ENCODE measurements around the gene TNFRSF1A.

DNA sequence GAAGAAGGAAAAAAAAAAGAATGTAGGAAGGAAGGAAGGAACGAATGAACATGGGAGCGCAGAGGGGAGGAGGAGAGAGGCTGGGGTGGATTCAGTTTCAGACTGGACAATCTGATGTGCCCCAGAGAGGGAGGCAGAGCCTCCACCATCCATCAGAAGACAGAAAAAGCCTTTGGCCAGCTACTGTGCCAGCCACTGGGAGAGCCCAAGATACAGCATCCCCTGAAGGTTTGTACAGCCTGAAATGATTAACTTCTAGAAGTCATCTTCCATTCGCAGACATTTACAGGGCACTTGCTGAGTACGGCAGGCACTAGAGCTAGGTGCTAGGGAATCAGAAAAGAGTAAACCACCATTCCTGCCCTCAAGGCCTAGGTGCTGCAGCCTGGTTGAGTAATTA lies 22.4 kb downstream of the TNFRSF1A start:
- TF ChIP-seq, protein P1, sequence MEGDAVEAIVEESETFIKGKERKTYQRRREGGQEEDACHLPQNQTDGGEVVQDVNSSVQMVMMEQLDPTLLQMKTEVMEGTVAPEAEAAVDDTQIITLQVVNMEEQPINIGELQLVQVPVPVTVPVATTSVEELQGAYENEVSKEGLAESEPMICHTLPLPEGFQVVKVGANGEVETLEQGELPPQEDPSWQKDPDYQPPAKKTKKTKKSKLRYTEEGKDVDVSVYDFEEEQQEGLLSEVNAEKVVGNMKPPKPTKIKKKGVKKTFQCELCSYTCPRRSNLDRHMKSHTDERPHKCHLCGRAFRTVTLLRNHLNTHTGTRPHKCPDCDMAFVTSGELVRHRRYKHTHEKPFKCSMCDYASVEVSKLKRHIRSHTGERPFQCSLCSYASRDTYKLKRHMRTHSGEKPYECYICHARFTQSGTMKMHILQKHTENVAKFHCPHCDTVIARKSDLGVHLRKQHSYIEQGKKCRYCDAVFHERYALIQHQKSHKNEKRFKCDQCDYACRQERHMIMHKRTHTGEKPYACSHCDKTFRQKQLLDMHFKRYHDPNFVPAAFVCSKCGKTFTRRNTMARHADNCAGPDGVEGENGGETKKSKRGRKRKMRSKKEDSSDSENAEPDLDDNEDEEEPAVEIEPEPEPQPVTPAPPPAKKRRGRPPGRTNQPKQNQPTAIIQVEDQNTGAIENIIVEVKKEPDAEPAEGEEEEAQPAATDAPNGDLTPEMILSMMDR (IDR thresholded peaks at IDR 0.05; ENCODE audit: low read depth, low read length, poor library complexity, severe bottlenecking): no peak
- no peak for TF ChIP-seq EZH2phosphoT487 (IDR thresholded peaks at IDR 0.05; ENCODE audit: borderline replicate concordance, low read length)

All from DOHH2 (cell line).